ENCODE data around the gene COL26A1. TPM values are rescaled to one million over a fixed set of nuclear protein-coding genes. Genes with fewer than 3 reads are reported as not detected.

The COL26A1 gene
- total and polyA plus RNA-seq, 2 of the 4 experiments (the other 2 are of a cell fraction), result not detected

DNA sequence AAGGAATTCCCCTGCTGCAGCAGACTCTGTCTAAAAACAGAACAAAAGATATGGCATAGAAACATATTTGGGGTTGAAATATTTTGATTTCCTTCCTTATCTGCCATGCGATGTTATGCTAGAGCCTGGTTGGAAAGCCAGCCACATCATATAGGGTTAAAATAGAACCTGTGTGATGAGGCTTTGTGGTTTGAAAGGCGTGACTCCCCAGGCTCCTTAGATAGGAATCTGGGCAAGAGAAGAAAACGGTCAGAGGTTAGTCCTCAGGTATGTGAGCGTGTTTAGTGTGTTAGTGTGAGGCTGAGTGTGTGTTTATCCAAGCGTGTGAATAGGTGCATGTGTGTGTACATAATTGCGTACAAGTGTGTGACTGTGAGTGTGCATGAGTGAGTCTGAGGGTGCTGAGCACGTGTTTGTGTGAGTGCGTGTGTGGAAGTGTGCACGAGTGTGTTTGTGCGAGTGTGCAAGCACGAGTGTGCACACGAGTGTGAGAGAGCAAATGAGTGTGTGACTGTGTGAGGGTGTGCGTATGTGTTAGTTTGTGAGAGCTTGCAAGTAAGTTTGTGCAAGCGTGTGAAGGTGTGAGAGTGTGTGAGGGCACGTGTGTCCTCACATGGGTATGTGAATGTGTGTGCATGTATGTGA is 79.9 kb downstream of the COL26A1 start:
- dilution Hi-C loops (cut with HindIII; ENCODE audit: low sequenced_read_pairs, unreplicated experiment), result no loop called here
- Histone ChIP-seq H3K27ac (ENCODE audit: insufficient read depth, low read length) (no peak overlapping the region), H3K79me1 (ENCODE audit: low read depth in 1 of 2, low read length in 2 of 2) (no peaks in the 10 kb centered on the region), H3K9me1 (ENCODE audit: insufficient read depth, low read length) (no peaks in the 10 kb centered on the region), H4K5ac (ENCODE audit: low read depth, low read length) (no peak overlapping the region), H3K14ac (replicated peaks; ENCODE audit: low read depth, low read length) (no peak overlapping the region), H2BK20ac (ENCODE audit: low read depth, low read length) (no peak overlapping the region), H4K8ac (ENCODE audit: low read depth in 2 of 2, low read length in 2 of 2) (no peak overlapping the region), H3K9me3 (ENCODE audit: control insufficient read depth, insufficient read depth, low read length) (no peaks in the 10 kb centered on the region), H2AFZ (replicated peaks; ENCODE audit: low read length, poor library complexity) (no peak overlapping the region), H4K91ac (ENCODE audit: insufficient read depth, low read depth, low read length) (no peak overlapping the region), H3K9ac (ENCODE audit: low read depth, low read length) (no peak overlapping the region), H3K4me3 (ENCODE audit: insufficient read depth, low read depth, low read length) (no peak overlapping the region), H2BK5ac (ENCODE audit: low read depth, low read length, poor library complexity, severe bottlenecking) (no peak overlapping the region), H4K20me1 (ENCODE audit: insufficient read depth, low read length) (no peaks in the 10 kb centered on the region), H3K36me3 (ENCODE audit: control insufficient read depth, insufficient read depth, low read length) (no peaks in the 10 kb centered on the region), H3K4me2 (ENCODE audit: low read depth, low read length) (no peak overlapping the region), H2AK9ac (replicated peaks; ENCODE audit: low read depth, low read length, poor library complexity) (no peak overlapping the region), H3K18ac (ENCODE audit: low read depth, low read length) (no peak overlapping the region), H3K4me1 (ENCODE audit: control insufficient read depth, insufficient read depth, low read length) (no peaks in the 10 kb centered on the region; the same call in 1 of the 2 replicates), H3K23ac (ENCODE audit: low read depth, low read length) (no peak overlapping the region), H2AK5ac (ENCODE audit: low read depth, low read length) (no peak overlapping the region), H2BK120ac (ENCODE audit: low read depth, low read length) (no peak overlapping the region), H3K56ac (ENCODE audit: extremely low read depth, insufficient read depth, low read length) (no peak overlapping the region), H2BK15ac (ENCODE audit: low read depth, low read length) (no peak overlapping the region), H3K4ac (ENCODE audit: low read depth, low read length) (no peak overlapping the region), H3K27me3 (ENCODE audit: control insufficient read depth, insufficient read depth, low read length) (peaks cover 26% of the 10 kb centered on the region)
- no TSS peak for BruUV-seq (replicated peaks)
- no peak for DNase-seq
- in situ Hi-C loops (cut with MboI; ENCODE audit: low sequenced_read_pairs), result no loop called here
- intact Hi-C loops (cut with micrococcal nuclease), result no loop called here
- ChIA-PET POLR2A (ENCODE audit: unreplicated experiment) (no interaction called here), CTCF (no interaction called here)
- WGBS, 2 experiments (ENCODE audit: extremely low coverage in 2 of 2, insufficient read length in 1 of 2), result 45% methylated on average over 11 of the region's 15 CpGs; no CpG with 5 or more reads in 1 of the 2 experiments
- no peak for ATAC-seq (ENCODE audit: low read depth)
- TF ChIP-seq, protein P1, sequence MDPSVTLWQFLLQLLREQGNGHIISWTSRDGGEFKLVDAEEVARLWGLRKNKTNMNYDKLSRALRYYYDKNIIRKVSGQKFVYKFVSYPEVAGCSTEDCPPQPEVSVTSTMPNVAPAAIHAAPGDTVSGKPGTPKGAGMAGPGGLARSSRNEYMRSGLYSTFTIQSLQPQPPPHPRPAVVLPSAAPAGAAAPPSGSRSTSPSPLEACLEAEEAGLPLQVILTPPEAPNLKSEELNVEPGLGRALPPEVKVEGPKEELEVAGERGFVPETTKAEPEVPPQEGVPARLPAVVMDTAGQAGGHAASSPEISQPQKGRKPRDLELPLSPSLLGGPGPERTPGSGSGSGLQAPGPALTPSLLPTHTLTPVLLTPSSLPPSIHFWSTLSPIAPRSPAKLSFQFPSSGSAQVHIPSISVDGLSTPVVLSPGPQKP (IDR thresholded peaks at IDR 0.05; ENCODE audit: borderline replicate concordance, low read depth, low read length), result no peak
- no peak for TF ChIP-seq RCOR1 (IDR thresholded peaks at IDR 0.05; ENCODE audit: insufficient replicate concordance, low read length)
- TF ChIP-seq, protein P2, sequence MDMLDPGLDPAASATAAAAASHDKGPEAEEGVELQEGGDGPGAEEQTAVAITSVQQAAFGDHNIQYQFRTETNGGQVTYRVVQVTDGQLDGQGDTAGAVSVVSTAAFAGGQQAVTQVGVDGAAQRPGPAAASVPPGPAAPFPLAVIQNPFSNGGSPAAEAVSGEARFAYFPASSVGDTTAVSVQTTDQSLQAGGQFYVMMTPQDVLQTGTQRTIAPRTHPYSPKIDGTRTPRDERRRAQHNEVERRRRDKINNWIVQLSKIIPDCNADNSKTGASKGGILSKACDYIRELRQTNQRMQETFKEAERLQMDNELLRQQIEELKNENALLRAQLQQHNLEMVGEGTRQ (IDR thresholded peaks at IDR 0.05; ENCODE audit: low read depth, low read length), result no peak
- TF ChIP-seq SMC3 (IDR thresholded peaks at IDR 0.05; ENCODE audit: low read depth, low read length), result no peak
- no peak for TF ChIP-seq BHLHE40 (IDR thresholded peaks at IDR 0.05; ENCODE audit: low read depth, low read length)
- no peak for TF ChIP-seq CEBPB (IDR thresholded peaks at IDR 0.05; ENCODE audit: low read depth, low read length)
- no peak for TF ChIP-seq MAZ (IDR thresholded peaks at IDR 0.05; ENCODE audit: borderline replicate concordance, low read depth, low read length)
- TF ChIP-seq NFE2L2 (IDR thresholded peaks at IDR 0.05; ENCODE audit: low read depth, low read length), result no peak
- no peak for TF ChIP-seq CHD1 (IDR thresholded peaks at IDR 0.05; ENCODE audit: low read depth, low read length)
